Measurements from ENCODE around the gene RAB13.
A peak's percentile ranks its signal among the peaks of the same experiment; 100 is the strongest.

The RAB13 gene

GRCh38 chr1:153954826-153955225 lies 31.3 kb downstream of the RAB13 start:
- no peak for DNase-seq

- no peak for DNase-seq
These were observed 32.2 kb downstream of the RAB13 start for GRCh38 chr1:153953859-153954365.

- DNase-seq = no peak
These were observed 34.3 kb downstream of the RAB13 start for GRCh38 chr1:153951801-153952200.

- DNase-seq = no peak
These were observed 35.0 kb downstream of the RAB13 start for GRCh38 chr1:153951183-153951582.

GRCh38 chr1:153946622-153947241 lies 39.4 kb downstream of the RAB13 start, which contains the start of gene DENND4B:
DENND4B (minus strand) TSS chr1:153946718; CDS start chr1:153944374, 2,344 bp downstream.
- peak; percentile 82 for DNase-seq

- DNase-seq = peak; percentile 94
These were observed 40.1 kb downstream of the RAB13 start for GRCh38 chr1:153945795-153946621.

GRCh38 chr1:153945131-153945794 lies 40.9 kb downstream of the RAB13 start:
- DNase-seq = peak; percentile 88

- no peak for DNase-seq
These were observed 41.4 kb downstream of the RAB13 start for GRCh38 chr1:153944827-153945117.

GRCh38 chr1:153944005-153944826 lies 41.9 kb downstream of the RAB13 start:
- no peak for DNase-seq

- DNase-seq = no peak
These were observed 43.2 kb downstream of the RAB13 start for GRCh38 chr1:153942766-153943549.

GRCh38 chr1:153941826-153942725 lies 44.1 kb downstream of the RAB13 start:
- no peak for DNase-seq

- DNase-seq = no peak
These were observed 45.4 kb downstream of the RAB13 start for GRCh38 chr1:153940756-153941155.

GRCh38 chr1:153939476-153939875 lies 46.7 kb downstream of the RAB13 start:
- DNase-seq = no peak

- DNase-seq = no peak
These were observed 47.1 kb downstream of the RAB13 start for GRCh38 chr1:153938996-153939395.

- DNase-seq = no peak
These were observed 48.8 kb downstream of the RAB13 start for GRCh38 chr1:153937331-153937730.

- DNase-seq = no peak
These were observed 49.9 kb downstream of the RAB13 start for GRCh38 chr1:153936011-153936802.

GRCh38 chr1:153934746-153935145 lies 51.4 kb downstream of the RAB13 start:
- DNase-seq = no peak

- no peak for DNase-seq
These were observed 52.2 kb downstream of the RAB13 start for GRCh38 chr1:153933955-153934354.

GRCh38 chr1:153933430-153933829 lies 52.7 kb downstream of the RAB13 start:
- no peak for DNase-seq

Measured in CD4-positive, alpha-beta T cell treated with Interleukin-15 for 1 hour (primary cell).